PC-9 (cell line): Measurements from ENCODE around the gene HSPA12B. TPM values are rescaled to one million over a fixed set of nuclear protein-coding genes. Genes with fewer than 3 reads are reported as not detected.

Experiments used
- BruUV-seq: library from RNA; stranded (reverse); fragments of 400-500 nt; replicated peaks from 2 replicates; lab custom pipeline; 2021; lab: Mats Ljungman, UMichigan
- CTCF ChIA-PET: fragments of 300-600 bp; sonication (Branson Sonifier 250); formaldehyde crosslinking; loops from one replicate; lab custom pipeline; 2022; ENCODE audit warnings: antibody characterized with exemption; lab: Charles Lee
- POLR2A ChIA-PET: fragments of 300-600 bp; sonication (Branson Sonifier 250); formaldehyde crosslinking; loops from one replicate; lab custom pipeline; 2022; ENCODE audit warnings: antibody characterized with exemption; ENCODE audit not compliant: unreplicated experiment; lab: Charles Lee
- DNase-seq, 2 experiments: peaks; one replicate each; pipeline versions ENCODE4 v3.0.0 to v3.0.0-alpha.2; 2015 to 2022; ENCODE audit warnings: mixed read lengths in 1 of 2
- H2AFZ ChIP-seq: fragments of 200-600 bp; sonication (generic); 2 replicates; pipeline ENCODE4 v1.8.1; 2017; ENCODE audit warnings: antibody characterized with exemption
- H3F3A ChIP-seq: fragments of 200-600 bp; sonication (generic); 2 replicates; pipeline ENCODE4 v1.8.1; 2017; ENCODE audit warnings: antibody characterized with exemption, mild to moderate bottlenecking, low read depth; ENCODE audit not compliant: insufficient read depth
- H3K27ac ChIP-seq: fragments of 200-600 bp; sonication (generic); 2 replicates; pipeline ENCODE4 v1.6.1; 2016; ENCODE audit warnings: mixed run types
- H3K27me3 ChIP-seq: fragments of 200-600 bp; sonication (generic); 2 replicates; pipeline ENCODE4 v1.6.1; 2016; ENCODE audit warnings: low read depth, mixed run types; ENCODE audit not compliant: insufficient read depth
- H3K36me3 ChIP-seq: fragments of 200-600 bp; sonication (generic); 2 replicates; pipeline ENCODE4 v1.6.1; 2016; ENCODE audit warnings: low read depth, mixed run types
- H3K4me1 ChIP-seq: fragments of 200-600 bp; sonication (generic); replicated peaks from 2 replicates; pipeline ENCODE4 v1.6.1; 2016; ENCODE audit warnings: mixed run types; ENCODE audit not compliant: insufficient read depth
- H3K4me2 ChIP-seq: fragments of 200-600 bp; sonication (generic); 2 replicates; pipeline ENCODE4 v1.6.1; 2017; ENCODE audit warnings: mixed run types
- H3K4me3 ChIP-seq: fragments of 200-600 bp; sonication (generic); 2 replicates; pipeline ENCODE4 v1.6.1; 2016; ENCODE audit warnings: mixed run types
- H3K79me2 ChIP-seq: fragments of 200-600 bp; sonication (generic); 2 replicates; pipeline ENCODE4 v1.6.1; 2017; ENCODE audit warnings: low read depth, mixed run types
- H3K9me2 ChIP-seq: fragments of 200-600 bp; sonication (generic); 2 replicates; pipeline ENCODE4 v1.8.1; 2017; ENCODE audit warnings: mild to moderate bottlenecking; ENCODE audit not compliant: insufficient read depth
- H3K9me3 ChIP-seq: fragments of 200-600 bp; sonication (generic); 2 replicates; pipeline ENCODE4 v1.8.1; 2016; ENCODE audit warnings: low read depth; ENCODE audit not compliant: insufficient read depth
- H4K20me1 ChIP-seq: fragments of 200-600 bp; sonication (generic); 2 replicates; pipeline ENCODE4 v1.8.1; 2017; ENCODE audit not compliant: insufficient read depth
- EZH2 ChIP-seq: fragments of 200-600 bp; sonication (generic); IDR thresholded peaks from 2 replicates; pipeline ENCODE4 v1.8.0; 2017; ENCODE audit warnings: antibody characterized with exemption, low read depth
- intact Hi-C: fragments of 100-400 bp; cut with micrococcal nuclease; formaldehyde crosslinking; loops from one replicate; pipeline ENCODE4 v1.10.0; 2022; ENCODE audit not compliant: unreplicated experiment
- total RNA-seq: library from RNA; stranded (reverse); gene quantifications from 2 replicates; pipeline ENCODE4 v1.2.3, GENCODE V29; 2021
- TF ChIP-seq, protein P1 (sequence below): fragments of 200-600 bp; sonication (generic); conservative IDR thresholded peaks from 2 replicates; pipeline ENCODE4 v1.6.1; 2017; ENCODE audit warnings: mixed run types, antibody characterized with exemption, mild to moderate bottlenecking, moderate library complexity

The HSPA12B gene
- total RNA-seq, 1 experiment from 2014 or later, result not detected

DNA sequence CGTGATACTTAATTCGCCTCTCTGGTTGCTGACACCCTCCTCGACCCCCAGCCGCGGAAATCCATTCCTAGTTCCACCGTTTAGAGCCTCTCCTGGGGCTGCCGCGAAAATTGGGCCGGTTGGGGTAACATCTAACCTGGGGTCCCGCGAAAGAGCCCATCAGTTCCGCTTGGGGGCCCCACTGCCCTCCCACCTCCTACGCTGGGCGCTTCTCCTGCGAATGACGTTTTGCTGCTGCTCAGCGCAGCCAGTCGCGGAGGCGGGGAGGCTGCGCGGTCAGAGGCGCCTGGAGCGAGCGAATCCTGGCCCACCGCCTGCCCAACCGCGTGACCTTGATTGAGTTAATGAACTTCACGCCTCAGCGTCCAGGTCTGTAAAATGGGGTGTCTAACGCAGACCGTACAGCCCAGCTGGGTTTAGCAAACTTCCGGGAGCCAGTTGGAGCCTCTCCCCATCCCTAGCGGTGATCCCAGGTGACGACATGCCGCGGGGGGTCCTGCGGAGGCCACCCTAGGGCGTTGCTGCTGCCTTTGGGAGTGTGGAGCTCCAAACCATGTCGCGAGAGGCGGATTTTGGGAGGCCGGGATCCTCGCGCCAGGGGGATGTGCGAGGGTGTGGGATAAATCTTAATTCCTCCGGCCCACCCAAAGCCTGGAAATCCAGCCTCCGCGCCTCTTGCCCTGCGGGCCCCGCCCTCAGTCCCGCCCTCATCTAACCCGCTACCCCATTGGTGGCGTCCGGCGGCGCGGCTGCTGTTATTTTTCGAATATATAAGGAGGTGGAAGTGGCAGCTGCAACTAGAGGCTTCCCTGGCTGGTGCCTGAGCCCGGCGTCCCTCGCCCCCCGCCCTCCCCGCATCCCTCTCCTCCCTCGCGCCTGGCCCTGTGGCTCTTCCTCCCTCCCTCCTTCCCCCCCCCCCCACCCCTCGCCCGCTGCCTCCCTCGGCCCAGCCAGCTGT is 63.3 kb downstream of the HSPA12B start, which contains the start of gene CDC25B:
TSS of gene CDC25B (plus strand) at position 800 of the 958 bp plus-strand sequence. CDS start 222 bp downstream, outside the sequence.
- peaks cover 15% of the 10 kb centered on the region for H3K4me1 ChIP-seq
- H3K27me3 ChIP-seq, result no peaks in the 10 kb centered on the region
- intact Hi-C loops, result loop anchor here (1.0 kb wide), 1 partner anchor 25 kb away; the partner anchor contains the start of gene AP5S1
- H3F3A ChIP-seq, result no peaks in the 10 kb centered on the region
- no peaks in the 10 kb centered on the region for H4K20me1 ChIP-seq
- no peaks in the 10 kb centered on the region for H3K36me3 ChIP-seq
- no peaks in the 10 kb centered on the region for H3K9me3 ChIP-seq
- TF ChIP-seq, protein P1, sequence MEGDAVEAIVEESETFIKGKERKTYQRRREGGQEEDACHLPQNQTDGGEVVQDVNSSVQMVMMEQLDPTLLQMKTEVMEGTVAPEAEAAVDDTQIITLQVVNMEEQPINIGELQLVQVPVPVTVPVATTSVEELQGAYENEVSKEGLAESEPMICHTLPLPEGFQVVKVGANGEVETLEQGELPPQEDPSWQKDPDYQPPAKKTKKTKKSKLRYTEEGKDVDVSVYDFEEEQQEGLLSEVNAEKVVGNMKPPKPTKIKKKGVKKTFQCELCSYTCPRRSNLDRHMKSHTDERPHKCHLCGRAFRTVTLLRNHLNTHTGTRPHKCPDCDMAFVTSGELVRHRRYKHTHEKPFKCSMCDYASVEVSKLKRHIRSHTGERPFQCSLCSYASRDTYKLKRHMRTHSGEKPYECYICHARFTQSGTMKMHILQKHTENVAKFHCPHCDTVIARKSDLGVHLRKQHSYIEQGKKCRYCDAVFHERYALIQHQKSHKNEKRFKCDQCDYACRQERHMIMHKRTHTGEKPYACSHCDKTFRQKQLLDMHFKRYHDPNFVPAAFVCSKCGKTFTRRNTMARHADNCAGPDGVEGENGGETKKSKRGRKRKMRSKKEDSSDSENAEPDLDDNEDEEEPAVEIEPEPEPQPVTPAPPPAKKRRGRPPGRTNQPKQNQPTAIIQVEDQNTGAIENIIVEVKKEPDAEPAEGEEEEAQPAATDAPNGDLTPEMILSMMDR, result peak; percentile 54; the same call in 1 of the 2 replicates
- TF ChIP-seq EZH2, result no peak
- peaks cover 17% of the 10 kb centered on the region for H3K79me2 ChIP-seq
- peak within 1 kb of the TSS; percentile 95 for H3K4me3 ChIP-seq
- H3K4me2 ChIP-seq, result peak within 1 kb of the TSS; percentile 79
- peak within 1 kb of the TSS; percentile 35; the same call in 1 of the 2 replicates for H3K27ac ChIP-seq
- peak within 1 kb of the TSS; percentile 92 for H2AFZ ChIP-seq
- DNase-seq, result peak; percentile 75 to 91
- BruUV-seq, result TSS peak; percentile 87
- ChIA-PET POLR2A (interaction anchor here (0.6 to 0.7 kb wide), 3 partner anchors 8 to 13 kb away, joined by 3 to 5 read pairs (median 4); partner anchors contain the start of gene CENPB), CTCF (interaction anchor here (0.6 kb wide), 1 partner anchor 62 kb away, joined by 4 read pairs; no protein-coding TSS in a partner anchor)
- H3K9me2 ChIP-seq, result no peaks in the 10 kb centered on the region

DNA sequence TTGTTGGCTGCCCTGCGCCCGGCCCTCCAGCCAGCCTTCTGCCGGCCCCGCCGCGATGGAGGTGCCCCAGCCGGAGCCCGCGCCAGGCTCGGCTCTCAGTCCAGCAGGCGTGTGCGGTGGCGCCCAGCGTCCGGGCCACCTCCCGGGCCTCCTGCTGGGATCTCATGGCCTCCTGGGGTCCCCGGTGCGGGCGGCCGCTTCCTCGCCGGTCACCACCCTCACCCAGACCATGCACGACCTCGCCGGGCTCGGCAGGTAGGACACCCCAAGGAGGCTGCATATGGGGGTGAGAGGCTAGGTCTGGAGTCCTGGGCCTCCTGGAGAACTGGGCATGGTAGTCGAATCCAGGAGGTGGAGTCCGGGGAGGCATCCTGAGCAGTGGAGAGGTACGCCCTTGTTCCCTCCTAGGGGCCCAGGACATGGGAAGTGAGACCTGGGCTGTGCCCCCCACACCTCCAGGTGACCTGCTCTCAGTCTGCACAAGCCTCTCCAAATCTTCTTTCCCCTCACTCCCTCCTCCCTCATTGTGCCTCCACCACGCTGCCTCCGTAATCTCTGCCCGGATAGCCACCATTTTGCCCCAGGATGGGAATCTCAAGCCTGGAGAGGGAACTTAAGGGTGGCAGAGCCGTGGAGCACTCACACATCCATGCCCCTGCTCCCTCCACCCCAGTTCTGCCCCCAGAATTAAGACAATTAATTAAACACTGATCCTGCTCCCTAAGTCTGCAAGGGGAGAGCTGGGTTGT is 64.2 kb downstream of the HSPA12B start:
- H3K9me2 ChIP-seq, result no peaks in the 10 kb centered on the region
- no peak overlapping the region for H3K27ac ChIP-seq
- H3K9me3 ChIP-seq, result no peaks in the 10 kb centered on the region
- peak overlapping the region; percentile 79 for H3K4me2 ChIP-seq
- peaks cover 17% of the 10 kb centered on the region for H3K79me2 ChIP-seq
- peak overlapping the region; percentile 9; the same call in 1 of the 2 replicates for H2AFZ ChIP-seq
- CTCF ChIA-PET, result interaction anchor here (0.6 kb wide), 1 partner anchor 61 kb away, joined by 4 read pairs; no protein-coding TSS in a partner anchor
- no peaks in the 10 kb centered on the region for H3K27me3 ChIP-seq
- no peaks in the 10 kb centered on the region for H3K36me3 ChIP-seq
- H3K4me1 ChIP-seq, result peaks cover 15% of the 10 kb centered on the region
- no peaks in the 10 kb centered on the region for H3F3A ChIP-seq
- no TSS peak for BruUV-seq
- TF ChIP-seq, protein P1, result no peak
- no peak for TF ChIP-seq EZH2
- no peak for DNase-seq
- H3K4me3 ChIP-seq, result peak overlapping the region; percentile 95
- intact Hi-C loops, result loop anchor here (1.0 kb wide), 2 partner anchors 15 to 24 kb away; partner anchors contain the start of gene AP5S1
- H4K20me1 ChIP-seq, result no peaks in the 10 kb centered on the region
- POLR2A ChIA-PET, result interaction anchor here (0.6 kb wide), 1 partner anchor 12 kb away, joined by 4 read pairs; no protein-coding TSS in a partner anchor

DNA sequence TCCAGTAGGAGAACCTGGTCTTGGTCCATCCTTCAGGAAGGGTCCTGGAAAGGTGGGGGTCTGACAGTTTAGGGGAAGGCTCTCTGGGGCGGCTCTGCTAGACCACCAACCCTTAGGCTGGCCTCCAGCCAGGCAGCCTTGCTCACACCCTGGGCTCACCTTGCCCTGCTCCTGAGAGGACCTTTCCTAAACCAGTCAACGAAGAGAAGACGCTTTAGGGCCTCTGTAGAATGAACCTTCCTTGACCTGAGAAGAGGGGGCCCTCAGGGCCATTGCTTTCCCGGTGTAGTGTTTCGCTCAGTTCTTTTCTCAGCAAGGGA is 64.7 kb downstream of the HSPA12B start:
- DNase-seq, result no peak
- BruUV-seq, result no TSS peak

More for the DNA sequence above, 64.7 kb downstream of the HSPA12B start:
- Histone ChIP-seq H3K4me3 (peak overlapping the region; percentile 95), H3F3A (no peaks in the 10 kb centered on the region), H2AFZ (no peak overlapping the region), H4K20me1 (no peaks in the 10 kb centered on the region), H3K9me3 (no peaks in the 10 kb centered on the region), H3K4me2 (peak overlapping the region; percentile 79), H3K27ac (no peak overlapping the region), H3K4me1 (peaks cover 15% of the 10 kb centered on the region), H3K36me3 (no peaks in the 10 kb centered on the region), H3K27me3 (no peaks in the 10 kb centered on the region), H3K9me2 (no peaks in the 10 kb centered on the region), H3K79me2 (peaks cover 17% of the 10 kb centered on the region)
- TF ChIP-seq EZH2, result no peak
- TF ChIP-seq, protein P1, result no peak
- intact Hi-C loops, result loop anchor here (1.0 kb wide), 1 partner anchor 14 kb away; no protein-coding TSS in a partner anchor
- ChIA-PET CTCF (no interaction called here), POLR2A (no interaction called here)
